Psoas muscle (tissue), 8 donors: ENCODE data around the gene TSHR. TPM values are rescaled to one million over a fixed set of nuclear protein-coding genes. Genes with fewer than 3 reads are reported as not detected.

Experiments
- ATAC-seq, 4 donors: fragments of 200-7000 bp; cut with Tn5 transposase; one replicate each; pipeline ENCODE4 v1.9.1; 2020; ENCODE audit warnings: moderate library complexity in 3 of 4, mild to moderate bottlenecking in 2 of 4
- DNase-seq, 2 donors: peaks; one replicate each; pipeline ENCODE4 v3.0.0-alpha.2; 2020
- H3K27ac ChIP-seq: fragments of 200-600 bp; one replicate; pipeline ENCODE4 v1.8.0; 2022
- H3K27me3 ChIP-seq, 3 donors: fragments of 200-600 bp in 1 of 3; one replicate each; pipeline versions ENCODE4 v1.6.1 to v1.8.0; 2013 to 2022; ENCODE audit warnings: low read length in 2 of 3, mild to moderate bottlenecking in 2 of 3, moderate library complexity in 1 of 3; ENCODE audit not compliant: insufficient read depth in 3 of 3
- H3K36me3 ChIP-seq, 2 donors: fragments of 200-600 bp in 1 of 2; one replicate each; pipeline versions ENCODE4 v1.6.1 to v1.8.0; 2013 to 2022; ENCODE audit warnings: low read depth in 1 of 2, mild to moderate bottlenecking in 1 of 2, moderate library complexity in 1 of 2; ENCODE audit not compliant: insufficient read depth in 1 of 2
- H3K4me1 ChIP-seq: fragments of 200-600 bp; one replicate; pipeline ENCODE4 v1.8.0; 2022
- H3K4me3 ChIP-seq: fragments of 200-600 bp; one replicate; pipeline ENCODE4 v1.8.0; 2022; ENCODE audit warnings: mild to moderate bottlenecking
- H3K9me3 ChIP-seq: fragments of 200-600 bp; one replicate; pipeline ENCODE4 v1.8.0; 2022
- WGBS, 3 donors: extraction: QIAGEN DNeasy Blood & Tissue Kit; methylation state at CpG; one replicate each; pipeline versions ENCODE4 v1.1.6 to v1.1.7; 2013; 5-methylcytosine and 5-hydroxymethylcytosine counted together
- intact Hi-C, 2 donors: fragments of 100-400 bp; cut with DNase I; formaldehyde crosslinking; loops; one replicate each; pipeline versions ENCODE4 v1.11.0 to v1.14.2; 2022
- polyA plus RNA-seq, 3 donors: library from polyadenylated mRNA; stranded (reverse); fragments of 200-250 nt; gene quantifications; one replicate each; pipeline ENCODE4 v1.2.3, GENCODE V29; 2013
- total RNA-seq, 4 donors: library from RNA; stranded (reverse); fragmentation: NEBNext Ultra II Directional in 2 of 4; extraction: Animal tissue kit (Norgen Biotek cat#: 25700) in 2 of 4; gene quantifications; one replicate each; pipeline versions ENCODE4 v1.2.1 to v1.2.4, GENCODE V29; 2021 to 2023
- TF ChIP-seq, protein P1 (sequence below): fragments of 200-600 bp; IDR thresholded peaks from one replicate; pipeline ENCODE4 v1.8.0; 2022; ENCODE audit warnings: antibody characterized with exemption
- donor health status: healthy with polysubstance abuse.
- donor health status: DM: no; HTN: no; CAD: no; lungs with moderate emphysema.
- donor health status: Bipolar disorder and iron deficiency.
- donor health status: healthy.
- donor health status: DM: yes; HTN: yes; CAD: no.
- donor health status: DM: no; HTN: no; CAD: no.
- donor health status: DM: no; HTN: no; CAD: no.
- donor health status: DM: yes; HTN: yes; CAD: no.

The TSHR gene
- total and polyA plus RNA-seq, 7 donors, result 0.01 to 0.60 (median 0.12) TPM; not detected in 2

GRCh38 chr14:81023095-81023710 is 67.8 kb downstream of the TSHR start:
- ATAC-seq (no peak), DNase-seq (no peak)
- no peaks in the 10 kb centered on the region for H3K36me3 ChIP-seq
- H3K27ac ChIP-seq, result no peak overlapping the region
- intact Hi-C loops, result no loop called here
- H3K9me3 ChIP-seq, result no peaks in the 10 kb centered on the region
- H3K4me3 ChIP-seq, result no peak overlapping the region
- H3K27me3 ChIP-seq, result no peaks in the 10 kb centered on the region
- no peaks in the 10 kb centered on the region for H3K4me1 ChIP-seq
- TF ChIP-seq, protein P1, sequence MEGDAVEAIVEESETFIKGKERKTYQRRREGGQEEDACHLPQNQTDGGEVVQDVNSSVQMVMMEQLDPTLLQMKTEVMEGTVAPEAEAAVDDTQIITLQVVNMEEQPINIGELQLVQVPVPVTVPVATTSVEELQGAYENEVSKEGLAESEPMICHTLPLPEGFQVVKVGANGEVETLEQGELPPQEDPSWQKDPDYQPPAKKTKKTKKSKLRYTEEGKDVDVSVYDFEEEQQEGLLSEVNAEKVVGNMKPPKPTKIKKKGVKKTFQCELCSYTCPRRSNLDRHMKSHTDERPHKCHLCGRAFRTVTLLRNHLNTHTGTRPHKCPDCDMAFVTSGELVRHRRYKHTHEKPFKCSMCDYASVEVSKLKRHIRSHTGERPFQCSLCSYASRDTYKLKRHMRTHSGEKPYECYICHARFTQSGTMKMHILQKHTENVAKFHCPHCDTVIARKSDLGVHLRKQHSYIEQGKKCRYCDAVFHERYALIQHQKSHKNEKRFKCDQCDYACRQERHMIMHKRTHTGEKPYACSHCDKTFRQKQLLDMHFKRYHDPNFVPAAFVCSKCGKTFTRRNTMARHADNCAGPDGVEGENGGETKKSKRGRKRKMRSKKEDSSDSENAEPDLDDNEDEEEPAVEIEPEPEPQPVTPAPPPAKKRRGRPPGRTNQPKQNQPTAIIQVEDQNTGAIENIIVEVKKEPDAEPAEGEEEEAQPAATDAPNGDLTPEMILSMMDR, result no peak

- no peak for DNase-seq
- Histone ChIP-seq H3K4me1 (no peaks in the 10 kb centered on the region), H3K36me3 (no peaks in the 10 kb centered on the region), H3K27me3 (no peaks in the 10 kb centered on the region), H3K9me3 (no peaks in the 10 kb centered on the region), H3K27ac (no peak overlapping the region), H3K4me3 (no peak overlapping the region)
- intact Hi-C loops, result no loop called here
- TF ChIP-seq, protein P1, result no peak
- WGBS, 3 donors, result 94 to 100% (median 95%) methylated on average over 1 of the region's 1 CpG
- ATAC-seq, result no peak
These were observed 73.0 kb downstream of the TSHR start for GRCh38 chr14:81028461-81028860.

DNA sequence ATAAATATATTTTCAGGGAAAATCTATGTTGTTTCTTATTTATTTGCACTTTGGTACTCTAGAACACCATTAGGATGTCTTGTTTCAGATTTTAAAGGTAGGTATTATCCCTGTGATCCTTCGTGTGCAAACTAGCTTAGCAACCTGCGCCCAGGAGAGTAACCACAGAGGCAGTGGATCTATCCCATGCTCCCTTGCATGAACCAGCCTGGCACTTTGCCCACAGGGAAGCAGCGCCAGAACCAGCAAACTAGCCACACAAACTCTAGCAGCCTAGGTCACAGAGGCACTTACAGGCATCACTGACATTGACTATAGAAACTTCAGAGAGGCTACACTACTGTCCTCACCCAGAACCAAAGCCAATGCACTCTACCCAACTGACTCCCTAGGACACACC is 76.1 kb downstream of the TSHR start:
- ATAC-seq, result no peak
- Histone ChIP-seq H3K4me3 (no peak overlapping the region), H3K27me3 (no peaks in the 10 kb centered on the region), H3K36me3 (no peaks in the 10 kb centered on the region), H3K27ac (no peak overlapping the region), H3K9me3 (no peaks in the 10 kb centered on the region), H3K4me1 (no peaks in the 10 kb centered on the region)
- WGBS, 3 donors, result 63 to 87% (median 64%) methylated on average over 3 of the region's 3 CpGs
- TF ChIP-seq, protein P1, result no peak
- intact Hi-C loops, result no loop called here
- no peak for DNase-seq

DNA sequence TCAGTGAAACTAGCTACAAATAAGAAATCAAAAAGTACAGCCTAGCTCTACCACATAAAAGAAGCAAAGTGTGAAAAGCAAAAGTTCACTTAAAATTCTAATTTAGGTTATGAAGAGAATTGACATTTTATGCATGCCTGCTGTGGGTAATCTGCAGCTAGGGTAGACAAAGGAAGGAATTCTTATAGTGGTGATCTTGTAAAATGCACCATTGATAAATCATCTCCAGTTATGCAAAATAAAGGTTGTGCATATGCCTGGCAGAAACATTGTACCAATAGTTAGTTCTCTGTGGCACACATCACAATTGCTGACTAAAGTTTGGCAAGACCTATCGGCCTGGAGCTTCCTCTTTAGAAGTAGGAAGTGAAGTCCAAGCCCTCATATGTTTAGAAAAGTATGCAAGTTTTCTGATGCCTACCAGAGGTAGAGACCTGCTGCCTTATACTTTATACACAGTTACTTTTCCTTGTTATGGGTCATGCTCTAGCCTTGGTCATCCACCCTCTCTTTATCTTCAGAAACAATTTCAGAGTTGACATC is 78.3 kb downstream of the TSHR start:
- TF ChIP-seq, protein P1, result no peak
- no peaks in the 10 kb centered on the region for H3K4me1 ChIP-seq
- no peak overlapping the region for H3K4me3 ChIP-seq
- WGBS, 3 donors, result 40 to 64% (median 60%) methylated on average over 1 of the region's 1 CpG
- no peaks in the 10 kb centered on the region for H3K36me3 ChIP-seq
- no peak overlapping the region for H3K27ac ChIP-seq
- no peak for ATAC-seq
- no peaks in the 10 kb centered on the region for H3K27me3 ChIP-seq
- no peak for DNase-seq
- intact Hi-C loops, result no loop called here
- H3K9me3 ChIP-seq, result no peaks in the 10 kb centered on the region

GRCh38 chr14:81042438-81042837 is 87.0 kb downstream of the TSHR start:
- 57 to 84% (median 81%) methylated on average over 1 of the region's 1 CpG for WGBS, 3 donors

More at GRCh38 chr14:81042438-81042837, 87.0 kb downstream of the TSHR start:
- peaks cover 9% of the 10 kb centered on the region for H3K9me3 ChIP-seq
- no peaks in the 10 kb centered on the region for H3K36me3 ChIP-seq
- no peaks in the 10 kb centered on the region for H3K4me1 ChIP-seq
- H3K4me3 ChIP-seq, result no peak overlapping the region
- TF ChIP-seq, protein P1, result no peak
- ATAC-seq (no peak), DNase-seq (no peak)
- no peaks in the 10 kb centered on the region for H3K27me3 ChIP-seq
- intact Hi-C loops, result no loop called here
- no peak overlapping the region for H3K27ac ChIP-seq
